ENCODE data around the gene UBE4B. TPM values are rescaled to one million over a fixed set of nuclear protein-coding genes. Genes with fewer than 3 reads are reported as not detected.
A peak's percentile ranks its signal among the peaks of the same experiment; 100 is the strongest.

Gene UBE4B
- total and polyA plus RNA-seq, 8 donors, result 13.0 to 45.3 (median 31.1) TPM

GRCh38 chr1:10209590-10209904 lies 176.8 kb downstream of the UBE4B start:
- Histone ChIP-seq H3K27me3 (no peaks in the 10 kb centered on the region), H3K27ac (peak overlapping the region; percentile 83 to 96 (median 92)), H3K4me1 (peaks cover 5 to 17% (median 9%) of the 10 kb centered on the region in 3 donors), H3K36me3 (no peaks in the 10 kb centered on the region), H3K4me3 (peak overlapping the region; percentile 27 to 90 (median 87)), H3K9me3 (no peaks in the 10 kb centered on the region)
- 1 to 2% methylated on average over 8 of the region's 8 CpGs for WGBS, 2 donors
- ATAC-seq (no peak), FAIRE-seq (no peak), DNase-seq (no peak)
- intact Hi-C loops (cut with DNase I), result no loop called here
- TF ChIP-seq CTCF (IDR thresholded peaks at IDR 0.05), result no peak

GRCh38 chr1:10209905-10210810 lies 177.4 kb downstream of the UBE4B start, which contains the start of gene KIF1B:
KIF1B (plus strand) TSS chr1:10210570; CDS start chr1:10232329, 21,759 bp downstream.
- Histone ChIP-seq H3K36me3 (no peaks in the 10 kb centered on the region), H3K9me3 (no peaks in the 10 kb centered on the region), H3K4me3 (peak within 1 kb of the TSS; percentile 67 to 90 (median 87)), H3K27ac (peak within 1 kb of the TSS; percentile 83 to 96 (median 92)), H3K4me1 (peaks cover 5 to 17% (median 9%) of the 10 kb centered on the region in 3 donors), H3K27me3 (no peaks in the 10 kb centered on the region)
- intact Hi-C loops (cut with DNase I), result no loop called here
- ATAC-seq (peak; percentile 92 to 98 (median 95)), FAIRE-seq (no peak), DNase-seq (peak; percentile 98 to 100 (median 100))
- TF ChIP-seq CTCF (IDR thresholded peaks at IDR 0.05), result peak; percentile 97 to 98 (median 98)
- 0 to 1% methylated on average over 76 to 107 of the region's 107 CpGs for WGBS, 2 donors

GRCh38 chr1:10210841-10211804 lies 178.4 kb downstream of the UBE4B start:
- intact Hi-C loops (cut with DNase I), result no loop called here
- ATAC-seq (peak; percentile 67 to 75 (median 73)), DNase-seq (peak; percentile 79 to 95 (median 94)), FAIRE-seq (no peak)
- H3K4me3 ChIP-seq, result peak overlapping the region; percentile 67 to 90 (median 87)
- H3K36me3 ChIP-seq, result no peaks in the 10 kb centered on the region
- WGBS, 2 donors, result 0 to 1% methylated on average over 43 to 69 of the region's 69 CpGs
- H3K9me3 ChIP-seq, result no peaks in the 10 kb centered on the region
- no peaks in the 10 kb centered on the region for H3K27me3 ChIP-seq
- peak overlapping the region; percentile 83 to 96 (median 92) for H3K27ac ChIP-seq
- TF ChIP-seq CTCF (IDR thresholded peaks at IDR 0.05), result no peak
- peaks cover 10 to 17% (median 13%) of the 10 kb centered on the region in 3 donors for H3K4me1 ChIP-seq

GRCh38 chr1:10211805-10212410 lies 179.2 kb downstream of the UBE4B start:
- FAIRE-seq (no peak), ATAC-seq (peak in 1 of 4 donors; percentile 2), DNase-seq (peak in 1 of 6 donors; percentile 17)
- no peaks in the 10 kb centered on the region for H3K27me3 ChIP-seq
- peaks cover 12 to 17% (median 14%) of the 10 kb centered on the region in 3 donors for H3K4me1 ChIP-seq
- 23 to 34% methylated on average over 11 of the region's 11 CpGs for WGBS, 2 donors
- peak overlapping the region in 3 of 4 donors; percentile 83 to 96 (median 90) for H3K27ac ChIP-seq
- H3K9me3 ChIP-seq, result no peaks in the 10 kb centered on the region
- peak overlapping the region in 3 of 4 donors; percentile 85 to 90 (median 89) for H3K4me3 ChIP-seq
- no peaks in the 10 kb centered on the region for H3K36me3 ChIP-seq
- TF ChIP-seq CTCF (IDR thresholded peaks at IDR 0.05), result no peak
- intact Hi-C loops (cut with DNase I), result no loop called here
